Gastrocnemius medialis (tissue), 4 donors: ENCODE results near the gene ADIPOR2.

Experiments
- CTCF ChIP-seq, 5 experiments: fragments of 450-650 bp in 3 of 5; fragments of 200-600 bp in 2 of 5; sonication (generic) in 2 of 5; IDR thresholded peaks in 4 of 5; conservative IDR thresholded peaks in 1 of 5; 1 replicate in 4 of 5; 2 replicates in 1 of 5; pipeline ENCODE4 v1.5.1; 2016 to 2019; ENCODE audit warnings: antibody characterized with exemption in 5 of 5, mild to moderate bottlenecking in 3 of 5, moderate library complexity in 3 of 5
- POLR2A ChIP-seq, 2 donors: fragments of 450-650 bp; IDR thresholded peaks; one replicate each; pipeline ENCODE4 v1.6.1; 2017; ENCODE audit warnings: antibody characterized with exemption in 2 of 2, mild to moderate bottlenecking in 2 of 2, moderate library complexity in 2 of 2

- TF ChIP-seq CTCF (IDR thresholded peaks at IDR 0.05 in 4 of 5, conservative IDR thresholded peaks at IDR 0.05 in 1 of 5) (peak in 1 of 5 experiments; percentile 21), POLR2A (IDR thresholded peaks at IDR 0.05) (no peak)
Observed at GRCh38 chr12:1800401-1801302, 109.8 kb downstream of the ADIPOR2 start.
